Measurements from ENCODE around the gene SSTR4.

Gene SSTR4

GRCh38 chr20:23046431-23046830 lies 11.3 kb downstream of the SSTR4 start:
- no peak for DNase-seq

GRCh38 chr20:23047001-23047737 lies 12.1 kb downstream of the SSTR4 start:
- no peak for DNase-seq

GRCh38 chr20:23047738-23048214 lies 12.7 kb downstream of the SSTR4 start:
- DNase-seq = no peak

DNA sequence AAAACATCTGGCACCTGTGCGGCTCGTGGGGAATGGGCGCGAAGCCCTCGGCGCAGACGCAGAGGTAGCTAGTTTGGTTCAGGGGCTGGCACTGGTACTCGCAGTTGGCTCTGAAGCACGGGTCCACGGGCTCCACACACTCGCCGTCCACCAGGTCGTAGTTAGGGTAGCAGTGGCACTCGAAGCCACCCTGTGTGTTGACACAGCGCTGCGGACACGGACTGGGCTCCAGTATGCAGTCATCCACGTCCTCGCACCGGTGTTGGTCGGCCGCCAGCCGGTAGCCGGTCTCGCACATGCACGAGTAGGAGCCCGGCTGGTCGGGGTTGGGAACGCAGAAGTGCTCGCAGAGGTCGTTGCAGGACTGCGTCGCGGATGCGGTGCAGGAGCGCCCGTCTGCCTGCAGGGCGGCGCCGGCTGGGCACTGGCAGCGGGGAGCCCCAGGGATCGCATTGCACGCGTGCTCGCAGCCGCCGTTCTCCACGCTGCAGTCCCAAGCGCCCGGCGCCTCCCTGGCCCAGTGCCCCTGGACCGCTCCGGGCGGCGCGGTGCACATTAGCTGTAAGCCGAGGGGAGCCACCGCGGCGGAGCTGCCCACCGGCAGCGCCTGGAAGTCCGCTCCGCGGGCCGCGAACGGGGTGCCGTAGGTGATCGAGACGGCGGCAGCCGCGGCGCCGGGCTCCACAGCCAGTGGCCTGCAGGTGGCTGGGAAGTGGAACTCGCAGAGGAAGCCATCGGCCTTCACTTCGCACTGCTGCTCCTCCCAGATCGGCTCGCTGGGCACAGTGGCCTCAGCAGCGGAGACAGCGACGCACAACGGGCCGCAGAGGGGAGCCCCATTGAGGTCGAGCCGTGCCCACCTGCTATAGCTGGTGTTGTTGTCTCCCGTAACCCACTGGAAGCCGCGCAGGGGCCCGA lies 13.4 kb downstream of the SSTR4 start:
- DNase-seq = peak; percentile 11 to 61

GRCh38 chr20:23049201-23050075 lies 14.3 kb downstream of the SSTR4 start, which contains the start of gene THBD:
Gene THBD (minus strand): TSS chr20:23049672. CDS start chr20:23049504, 168 bp downstream.
- DNase-seq = peak in 1 of 2 donors; percentile 38

- DNase-seq = peak in 1 of 2 donors; percentile 31
Observed at GRCh38 chr20:23050076-23050838, 15.1 kb downstream of the SSTR4 start.

DNA sequence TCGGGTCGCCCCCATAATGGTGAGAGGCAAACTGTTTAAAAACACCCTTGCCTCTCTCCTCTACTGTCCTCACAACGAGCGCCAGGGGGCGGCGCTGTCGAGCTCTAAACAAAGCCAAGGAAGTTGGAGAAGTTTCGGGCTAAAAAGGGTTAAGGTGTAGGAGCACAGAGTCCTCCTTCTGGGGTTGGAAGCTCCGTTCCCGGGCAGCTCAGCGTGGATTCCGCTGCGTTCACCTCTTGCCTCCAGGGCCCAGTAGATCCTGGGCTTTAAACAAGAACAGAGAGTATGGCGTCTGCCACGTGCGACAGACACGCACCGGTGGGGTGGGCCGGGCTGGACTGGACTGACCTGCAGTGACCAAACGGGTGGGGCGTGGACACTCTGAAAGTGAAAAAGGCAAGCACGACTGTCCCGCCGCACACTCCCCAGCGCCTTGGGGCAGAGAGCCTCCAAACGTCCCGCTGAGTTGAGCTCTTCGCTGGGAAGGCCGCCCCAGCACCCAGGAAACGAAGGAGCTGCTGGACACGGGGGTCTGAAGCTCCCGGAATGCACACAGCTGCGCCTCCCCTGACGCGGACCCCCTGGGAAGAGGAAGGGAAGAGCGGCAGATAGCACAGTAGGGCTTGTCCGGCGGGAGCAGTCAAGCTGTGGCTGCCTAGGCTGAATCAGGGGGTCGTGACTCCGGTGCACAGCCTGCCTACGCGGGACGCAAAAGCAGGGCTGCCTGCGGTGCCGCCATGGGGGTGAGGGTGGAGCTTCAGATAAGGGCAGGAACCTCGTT lies 15.9 kb downstream of the SSTR4 start:
- DNase-seq = peak; percentile 10 to 58

- no peak for DNase-seq
Observed at GRCh38 chr20:23052904-23053303, 17.8 kb downstream of the SSTR4 start.

DNA sequence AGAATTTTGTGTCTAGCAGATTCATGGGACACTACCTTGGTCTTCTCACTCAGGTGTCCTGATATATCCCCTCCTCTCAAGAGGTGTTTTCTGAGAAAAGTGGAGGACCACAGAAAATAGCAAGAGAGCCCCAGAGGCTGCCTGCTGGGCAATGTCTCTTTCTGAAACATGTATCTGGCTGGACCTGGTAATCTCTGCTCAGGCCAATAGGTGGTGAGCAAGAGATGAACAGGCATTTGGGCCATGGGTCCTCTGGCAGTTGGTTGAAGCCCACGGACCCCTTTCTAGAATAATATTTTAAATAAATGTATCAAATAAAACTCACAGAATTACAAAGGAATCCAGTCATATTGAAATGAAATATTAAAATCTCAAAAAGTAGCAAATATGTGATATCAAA lies 23.1 kb downstream of the SSTR4 start:
- DNase-seq = no peak

- DNase-seq = no peak
Observed at GRCh38 chr20:23059001-23059400, 23.9 kb downstream of the SSTR4 start.

DNA sequence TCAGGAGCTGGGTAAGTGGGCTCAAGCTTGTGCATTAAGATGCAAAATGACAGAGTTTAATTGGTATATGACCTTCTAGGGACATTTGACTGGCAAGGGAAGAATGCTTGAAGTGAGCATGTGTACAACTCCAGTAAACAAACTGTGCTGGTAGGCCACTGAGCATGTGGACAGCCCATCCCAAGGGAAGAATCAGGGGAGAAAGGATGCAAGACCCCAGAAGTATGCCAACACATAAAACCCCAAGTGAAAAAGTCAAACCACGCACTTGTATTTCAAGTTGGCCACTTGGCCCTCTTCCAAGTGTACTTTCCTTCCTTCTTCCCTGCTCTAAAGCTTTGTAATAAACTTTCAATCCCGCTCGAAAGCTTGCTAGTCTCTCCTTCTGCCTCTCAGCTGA lies 24.7 kb downstream of the SSTR4 start:
- DNase-seq = no peak

DNA sequence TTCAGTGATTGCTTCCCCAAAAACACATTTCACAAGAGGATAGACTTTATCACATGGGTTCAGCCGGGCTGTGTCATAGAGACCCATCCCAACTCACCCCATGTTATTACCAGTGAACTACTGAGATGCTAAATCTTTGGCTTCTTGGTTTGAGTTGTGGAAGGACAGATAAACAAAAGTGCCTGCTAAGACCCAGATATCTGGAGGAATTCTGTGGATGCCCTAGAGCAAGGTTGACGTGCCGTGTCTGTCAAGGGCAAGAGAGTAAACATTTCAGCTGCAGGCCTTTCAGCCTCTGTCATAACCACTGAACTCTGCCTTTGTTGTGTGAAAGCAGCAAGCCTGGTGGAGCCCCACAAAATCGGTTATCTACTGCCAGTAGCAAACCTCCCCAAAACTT lies 25.5 kb downstream of the SSTR4 start:
- no peak for DNase-seq

DNA sequence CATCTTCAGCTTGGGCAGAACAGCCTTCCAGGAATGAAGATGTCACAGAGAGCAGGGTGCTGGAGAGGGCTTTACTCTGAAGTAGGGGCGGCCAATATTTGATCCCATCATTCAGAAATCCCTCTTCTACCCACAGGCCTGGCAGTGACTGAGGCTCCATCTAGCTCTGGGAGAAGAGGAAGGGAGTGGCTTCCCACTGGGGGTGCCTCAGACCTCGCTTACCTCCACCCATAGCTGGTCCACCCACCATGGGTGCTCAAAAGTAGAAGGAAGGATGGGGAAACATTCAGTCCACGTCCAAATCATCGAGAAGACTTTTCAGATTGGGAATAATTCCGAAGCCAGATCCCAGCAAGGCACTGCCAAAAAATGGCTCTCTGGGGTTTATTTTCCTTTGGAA lies 26.1 kb downstream of the SSTR4 start:
- no peak for DNase-seq

- DNase-seq = no peak
Observed at GRCh38 chr20:23061734-23062561, 26.8 kb downstream of the SSTR4 start.

GRCh38 chr20:23062632-23063031 lies 27.5 kb downstream of the SSTR4 start:
- no peak for DNase-seq

- no peak for DNase-seq
Observed at GRCh38 chr20:23063168-23063567, 28.1 kb downstream of the SSTR4 start.

- no peak for DNase-seq
Observed at GRCh38 chr20:23063581-23063980, 28.5 kb downstream of the SSTR4 start.

- DNase-seq = no peak
Observed at GRCh38 chr20:23065266-23066201, 30.4 kb downstream of the SSTR4 start.

- no peak for DNase-seq
Observed at GRCh38 chr20:23066772-23067171, 31.7 kb downstream of the SSTR4 start.
